Renal cortex interstitium (tissue), 11 donors: ENCODE data around the gene GPC6. TPM values are rescaled to one million over a fixed set of nuclear protein-coding genes. Genes with fewer than 3 reads are reported as not detected.

Experiments used
- DNase-seq, 11 donors: peaks; one replicate each; pipeline ENCODE4 v3.0.0-alpha.2; 2013; ENCODE audit warnings: low read depth in 9 of 11, low spot score in 4 of 11; ENCODE audit errors: extremely low read depth in 1 of 11
- polyA plus RNA-seq, 3 donors: library from polyadenylated mRNA; unstranded; fragments of 120-200 nt; gene quantifications; one replicate each; pipeline ENCODE4 v1.2.1, GENCODE V29; 2013; ENCODE audit not compliant: insufficient read length in 3 of 3

The GPC6 gene
- polyA plus RNA-seq, 3 donors = 54.1 to 67.2 (median 57.5) TPM

- no peak for DNase-seq
Measured at GRCh38 chr13:93226065-93226622, 463 bp upstream of the GPC6 start.

DNA sequence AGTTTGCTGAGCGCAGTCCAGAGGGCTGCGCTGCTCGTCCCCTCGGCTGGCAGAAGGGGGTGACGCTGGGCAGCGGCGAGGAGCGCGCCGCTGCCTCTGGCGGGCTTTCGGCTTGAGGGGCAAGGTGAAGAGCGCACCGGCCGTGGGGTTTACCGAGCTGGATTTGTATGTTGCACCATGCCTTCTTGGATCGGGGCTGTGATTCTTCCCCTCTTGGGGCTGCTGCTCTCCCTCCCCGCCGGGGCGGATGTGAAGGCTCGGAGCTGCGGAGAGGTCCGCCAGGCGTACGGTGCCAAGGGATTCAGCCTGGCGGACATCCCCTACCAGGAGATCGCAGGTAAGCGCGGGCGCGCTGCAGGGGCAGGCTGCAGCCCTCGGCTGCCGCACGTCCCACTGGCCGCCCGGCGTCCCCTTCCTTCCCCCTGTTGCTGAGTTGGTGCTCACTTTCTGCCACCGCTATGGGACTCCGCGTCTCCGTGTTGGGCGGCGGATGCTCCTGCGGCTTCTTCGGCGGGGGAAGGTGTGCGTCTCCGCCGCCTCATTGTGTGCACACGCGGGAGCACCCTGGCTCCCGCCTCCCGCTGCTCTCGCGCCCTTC, 772 bp downstream of the GPC6 start:
- peak in 4 of 11 donors; percentile 30 to 62 (median 52) for DNase-seq

GRCh38 chr13:93227878-93228642, 1.5 kb downstream of the GPC6 start:
- peak; percentile 59 to 87 (median 75) for DNase-seq

DNA sequence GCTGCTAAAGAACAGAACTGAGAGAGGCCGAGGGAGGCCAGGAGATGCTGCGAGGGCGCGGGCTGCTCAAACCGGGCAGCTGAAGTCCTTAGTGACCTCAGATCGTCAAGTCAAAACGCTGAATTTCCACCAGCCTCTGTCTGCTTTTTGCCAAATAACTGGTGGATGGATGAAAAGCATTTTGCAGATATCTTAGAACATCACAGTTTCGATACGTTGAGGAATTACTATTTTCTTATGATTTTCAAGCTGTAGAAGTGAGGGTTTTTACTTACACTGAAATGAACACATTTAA, 2.0 kb downstream of the GPC6 start:
- no peak for DNase-seq

DNA sequence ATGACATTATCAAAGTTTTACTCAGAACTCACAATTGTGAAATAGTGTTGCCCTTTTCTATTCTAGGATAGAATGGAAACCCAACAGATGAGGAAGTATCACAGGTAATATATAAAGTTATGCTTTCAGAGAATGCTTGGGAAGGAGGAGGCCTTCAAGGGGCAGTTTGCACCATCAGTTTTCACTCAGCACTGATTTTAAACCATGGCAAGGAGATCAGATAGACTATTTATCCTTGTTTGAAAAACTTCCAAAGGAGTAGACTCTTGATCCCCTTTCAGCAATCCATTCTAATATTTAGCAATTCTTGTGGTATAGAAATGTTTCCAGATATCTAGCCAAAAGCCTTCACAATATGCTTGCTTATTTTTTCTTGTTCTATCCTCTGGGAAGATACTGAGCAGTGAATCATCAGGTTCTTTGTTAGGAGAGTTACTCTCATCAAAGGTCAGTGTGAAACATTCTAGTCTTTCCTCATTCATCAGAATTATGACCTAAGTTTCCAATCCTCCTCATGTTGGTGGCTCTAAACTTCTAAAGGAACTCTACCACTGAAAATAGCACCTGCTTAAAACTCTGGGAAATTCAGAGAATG, 3.8 kb downstream of the GPC6 start:
- no peak for DNase-seq

DNA sequence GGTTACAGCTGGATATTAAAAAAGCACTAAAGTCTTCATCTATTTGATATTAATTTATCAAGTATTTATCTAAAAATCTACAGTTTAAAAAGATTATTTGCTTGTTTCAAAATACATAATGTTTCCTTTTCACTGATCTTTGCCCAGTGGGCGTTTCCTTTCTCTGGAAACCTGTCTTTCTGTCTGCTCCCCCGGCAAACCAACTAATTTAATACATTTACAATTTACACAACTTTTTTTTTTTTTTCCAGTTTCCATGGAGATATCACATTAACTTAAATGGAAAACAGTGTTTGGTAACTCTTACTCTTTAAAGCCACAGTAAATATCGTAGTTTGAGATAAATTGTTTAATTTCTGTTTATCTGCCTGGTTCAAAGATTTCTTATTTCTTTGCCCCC, 5.3 kb downstream of the GPC6 start:
- no peak for DNase-seq

DNA sequence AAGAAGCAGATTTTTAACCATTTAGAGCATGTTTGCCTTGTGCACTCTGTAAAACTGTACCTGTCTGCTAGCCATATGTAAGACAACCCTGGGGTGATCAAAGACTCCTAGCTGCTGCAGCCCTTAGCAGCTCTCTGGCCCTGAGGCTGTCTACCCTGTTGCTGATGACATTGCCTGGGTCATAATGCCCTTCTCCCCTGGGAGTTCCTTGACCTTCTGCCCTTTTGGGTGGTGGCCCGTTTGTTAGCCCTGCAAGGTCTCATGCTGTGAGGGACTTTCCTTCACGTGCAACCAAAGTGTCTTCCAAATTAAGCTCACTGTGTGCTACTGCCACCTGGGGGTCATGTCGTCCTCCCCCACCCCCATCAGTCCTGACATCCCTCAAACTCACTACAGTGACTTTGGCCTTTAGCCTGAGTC, 7.4 kb downstream of the GPC6 start:
- DNase-seq = no peak

DNA sequence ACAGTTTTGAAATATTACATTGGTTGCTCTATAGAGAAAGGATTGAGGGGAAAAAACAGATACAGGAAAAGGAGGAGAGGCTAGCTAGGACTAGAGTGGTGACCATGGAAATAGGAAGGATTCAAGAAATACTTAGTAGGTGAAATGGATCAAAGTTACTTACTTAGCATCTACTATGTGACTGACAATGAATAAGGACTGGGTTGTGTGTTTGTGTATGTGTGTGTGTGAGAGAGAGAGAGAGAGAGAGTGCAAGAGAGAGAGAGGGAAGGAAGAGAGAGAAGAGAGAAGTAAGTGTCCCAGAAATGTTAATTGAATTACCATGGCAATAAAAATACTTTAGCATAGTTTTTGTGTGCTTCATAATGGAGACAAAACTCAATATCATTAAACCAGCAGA, 7.9 kb downstream of the GPC6 start:
- no peak for DNase-seq

DNA sequence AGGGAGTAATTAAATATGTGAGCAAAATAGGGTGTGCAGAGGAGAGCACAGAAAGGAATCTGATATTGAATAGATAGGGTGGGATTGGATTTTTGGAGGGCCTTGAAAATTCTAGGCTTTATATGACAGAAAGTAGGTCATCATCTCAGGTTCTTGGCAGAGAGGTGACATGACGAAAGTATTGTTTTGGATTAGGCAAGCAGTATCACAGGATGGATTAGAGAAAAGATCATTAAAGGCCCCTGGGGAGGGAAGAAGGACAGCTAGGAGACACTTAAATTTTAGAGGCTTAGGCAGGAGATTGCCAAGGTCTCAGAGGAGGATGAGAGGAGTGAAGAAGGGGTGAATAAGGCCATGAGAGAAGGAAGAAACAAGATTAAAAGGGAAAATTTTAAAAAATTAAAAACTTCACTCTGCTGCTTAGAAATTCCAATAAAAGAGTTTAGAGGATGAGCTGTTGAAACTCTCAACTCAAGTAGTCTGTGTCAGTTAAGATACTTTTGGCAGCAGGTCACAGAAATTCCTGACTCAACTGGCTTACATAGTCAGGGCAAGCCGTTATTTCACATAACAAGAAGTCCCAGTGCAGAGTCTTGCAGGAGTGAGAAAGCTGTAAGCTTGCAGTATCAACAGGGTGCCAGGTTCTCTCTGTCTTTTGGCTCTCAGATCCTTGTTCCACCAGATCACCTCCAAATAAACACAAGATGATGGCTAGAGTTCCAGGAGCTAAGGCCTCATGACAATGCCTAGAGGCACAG, 8.8 kb downstream of the GPC6 start:
- no peak for DNase-seq

DNA sequence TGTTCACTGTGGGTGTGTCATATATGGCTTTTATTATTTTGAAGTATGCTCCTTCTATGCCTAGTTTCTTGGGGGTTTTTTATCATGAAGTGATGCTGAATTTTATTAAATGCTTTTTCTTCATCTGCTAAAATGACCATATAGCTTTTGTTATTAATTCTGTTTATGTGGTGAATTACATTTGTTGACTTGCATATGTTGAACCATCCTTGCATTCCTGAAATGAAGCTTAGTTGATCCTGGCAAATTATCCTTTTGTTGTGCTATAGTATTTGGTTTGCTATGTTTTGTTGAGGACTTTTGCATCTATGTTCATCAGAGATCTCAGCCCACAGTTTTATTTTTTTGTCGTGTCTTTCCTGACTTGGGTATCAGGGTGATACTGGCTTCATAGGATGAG, 12.1 kb downstream of the GPC6 start:
- no peak for DNase-seq

DNA sequence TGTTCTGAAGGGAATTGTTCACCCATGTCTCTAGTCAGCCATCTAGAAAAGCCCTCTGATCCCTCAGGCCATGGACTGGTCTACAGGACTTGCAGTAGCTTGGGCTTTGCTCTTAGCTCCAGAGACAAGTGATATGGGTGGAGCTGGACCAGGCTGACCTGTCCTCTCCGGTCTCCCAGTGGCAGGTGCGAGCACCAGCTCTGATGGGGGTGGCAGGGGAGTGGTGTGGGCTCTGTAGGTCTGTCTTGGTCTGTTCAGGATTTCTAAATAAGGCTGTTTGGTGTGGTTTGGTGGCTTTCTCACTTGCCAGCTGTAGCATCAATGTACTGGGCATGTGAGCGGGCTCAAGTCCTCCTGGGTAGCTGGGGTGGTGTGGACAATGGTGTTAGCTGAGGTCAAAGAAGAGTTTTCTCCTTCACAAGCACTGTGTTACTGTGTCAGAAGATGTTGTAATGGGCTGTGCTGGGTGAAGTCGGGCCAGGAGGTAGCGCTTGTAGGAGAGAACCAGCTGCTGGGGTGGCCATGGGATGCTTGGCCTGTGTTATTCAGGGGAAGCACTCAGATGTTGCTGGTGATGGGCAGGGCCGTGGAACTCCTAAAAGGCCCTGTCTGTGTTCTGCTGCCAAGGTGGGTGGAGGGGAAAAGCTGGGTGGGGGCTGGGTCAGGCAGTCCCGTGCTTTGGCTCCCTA, 16.9 kb downstream of the GPC6 start:
- no peak for DNase-seq

GRCh38 chr13:93244141-93244917, 17.7 kb downstream of the GPC6 start:
- DNase-seq = no peak

- no peak for DNase-seq
Measured at GRCh38 chr13:93244918-93245280, 18.3 kb downstream of the GPC6 start.

DNA sequence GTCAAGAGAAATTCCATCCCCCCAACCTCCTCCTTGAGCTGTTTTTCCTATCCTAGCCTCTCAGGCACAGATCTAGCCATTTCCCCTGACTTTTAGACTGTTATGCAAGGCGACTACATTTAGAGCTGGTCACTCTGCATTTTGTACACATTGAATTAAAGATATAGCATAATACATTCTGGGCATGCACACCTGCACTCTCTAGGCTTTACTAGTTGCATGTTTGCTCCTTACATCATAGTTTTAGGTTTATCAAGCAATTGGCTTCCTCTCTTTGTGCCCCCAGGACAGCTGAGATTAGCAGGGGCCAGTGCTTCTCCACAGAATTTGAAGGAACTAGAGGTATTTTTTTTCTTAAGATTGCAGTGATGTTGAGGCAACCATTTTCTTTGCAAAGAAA, 19.5 kb downstream of the GPC6 start:
- no peak for DNase-seq

DNA sequence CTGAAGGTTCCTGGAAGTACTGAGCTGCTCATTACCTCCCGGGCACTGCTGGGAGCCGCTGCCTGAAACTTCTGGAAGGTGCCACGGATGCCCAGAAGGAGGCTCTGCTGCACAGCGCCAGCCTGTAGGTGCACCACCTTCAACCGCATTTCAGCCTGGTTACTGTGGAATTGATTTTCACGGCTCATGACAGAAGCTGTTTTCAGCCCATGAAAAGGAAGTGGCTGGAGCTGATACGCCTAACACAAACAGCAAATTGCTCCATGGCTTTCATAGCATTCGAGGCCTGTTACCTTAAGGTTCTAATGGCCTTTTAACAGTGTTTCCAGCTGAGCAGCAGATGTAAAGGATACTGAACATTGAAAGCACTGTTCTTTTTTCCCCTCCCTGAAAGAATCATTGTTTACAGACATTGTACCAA, 22.0 kb downstream of the GPC6 start:
- peak in 1 of 11 donors; percentile 31 for DNase-seq

DNA sequence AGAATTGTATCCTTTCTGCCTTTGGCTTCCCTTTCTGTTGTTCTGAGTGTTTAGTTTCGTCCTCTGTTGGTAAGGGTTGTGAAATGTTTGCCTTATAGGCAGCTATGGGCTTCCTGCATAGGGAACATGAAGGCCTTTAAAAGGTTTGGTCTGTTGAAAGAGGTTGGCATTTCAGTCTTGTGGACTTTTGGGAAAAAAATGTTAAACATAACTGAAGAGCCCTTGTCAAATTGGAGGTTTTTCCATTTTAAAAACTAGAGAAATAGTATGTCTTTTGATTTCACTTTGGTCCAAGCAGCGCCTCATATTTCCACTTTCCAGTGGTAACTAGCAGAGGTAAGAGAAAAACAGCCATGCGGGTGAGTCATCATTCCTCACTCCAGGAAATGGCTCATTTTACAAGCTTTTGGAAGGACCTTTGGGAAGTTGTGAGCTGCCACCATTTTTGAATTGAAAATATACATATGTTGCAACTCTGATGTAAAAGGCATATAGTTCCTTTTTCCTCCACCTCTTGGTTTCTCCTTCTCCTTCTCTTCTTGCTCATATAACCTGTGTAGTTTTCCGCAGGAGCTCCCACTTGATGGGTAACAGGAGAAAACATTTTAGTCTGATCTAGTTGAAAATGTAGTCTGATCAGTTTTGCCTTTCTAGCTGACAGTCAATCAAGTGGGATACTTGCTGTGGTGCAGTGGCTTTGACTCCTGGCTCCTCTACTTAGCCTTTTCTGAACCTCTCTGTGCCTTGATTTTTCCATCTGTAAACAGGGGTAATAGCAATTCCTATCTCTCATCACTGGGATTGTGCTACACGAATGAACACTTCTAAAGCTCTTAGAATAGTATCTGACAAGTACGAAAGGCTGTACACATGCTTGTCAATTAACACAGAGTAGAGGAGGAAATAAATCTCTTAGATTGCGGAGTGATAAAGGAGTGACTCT, 23.0 kb downstream of the GPC6 start:
- DNase-seq = no peak

DNA sequence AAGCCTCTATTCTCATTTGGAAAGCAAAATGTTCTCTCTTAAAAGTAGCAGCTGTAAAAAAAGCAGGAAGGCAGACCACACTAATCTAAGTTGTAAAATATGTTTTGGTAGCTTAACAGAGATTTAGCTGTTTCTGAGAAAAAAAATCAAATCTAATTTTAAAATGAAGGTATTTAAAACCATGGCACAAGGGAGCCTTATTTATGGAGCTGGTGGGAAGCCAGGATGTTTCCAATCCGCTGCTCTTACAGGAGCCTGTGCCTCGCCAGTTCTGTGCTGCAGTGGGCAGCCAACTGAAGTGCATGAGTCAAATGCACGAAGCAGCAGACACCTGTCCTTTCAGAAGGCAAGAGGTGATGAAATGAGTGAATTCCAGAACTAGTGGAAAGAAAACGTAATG, 28.2 kb downstream of the GPC6 start:
- no peak for DNase-seq
